A549 (cell line): ENCODE data around the gene CRIP2.

Experiments used
- BHLHE40 ChIP-seq: IDR thresholded peaks from 2 replicates; pipeline ENCODE4 v1.6.1; 2012; ENCODE audit warnings: low read depth, low read length, inconsistent platforms
- CBX2 ChIP-seq: fragments of 200-600 bp; sonication (generic); IDR thresholded peaks from 2 replicates; pipeline ENCODE4 v1.6.1; 2016; ENCODE audit warnings: low read depth, mild to moderate bottlenecking, borderline replicate concordance
- CTCF ChIP-seq: fragments of >200 bp; sonication (Bioruptor Twin); formaldehyde crosslinking; IDR thresholded peaks from 3 replicates; pipeline ENCODE4 v1.5.1; 2016
- ELK1 ChIP-seq: fragments of 150-350 bp; IDR thresholded peaks from 2 replicates; pipeline ENCODE4 v1.6.1; 2014; ENCODE audit warnings: low read depth, mild to moderate bottlenecking, low read length
- EP300 ChIP-seq, 2 experiments: fragments of >200 bp; sonication (Bioruptor Twin); formaldehyde crosslinking; IDR thresholded peaks; 2 replicates in 1 of 2; 3 replicates in 1 of 2; pipeline ENCODE4 v1.6.1; 2016 to 2017
- GATA3 ChIP-seq: IDR thresholded peaks from 2 replicates; pipeline ENCODE4 v1.6.1; 2012; ENCODE audit warnings: borderline replicate concordance
- JUN ChIP-seq, 2 experiments: fragments of >200 bp; sonication (Bioruptor Twin); formaldehyde crosslinking; IDR thresholded peaks; 2 replicates in 1 of 2; 3 replicates in 1 of 2; pipeline ENCODE4 v1.6.1; 2016 to 2017
- NR3C1 ChIP-seq: fragments of >200 bp; sonication (Bioruptor Twin); formaldehyde crosslinking; IDR thresholded peaks from 3 replicates; pipeline ENCODE4 v1.6.1; 2017
- POLR2A ChIP-seq: IDR thresholded peaks from 2 replicates; pipeline ENCODE4 v1.6.1; 2012; ENCODE audit warnings: mild to moderate bottlenecking, low read length
- SMC3 ChIP-seq: fragments of >200 bp; sonication (Bioruptor Twin); formaldehyde crosslinking; IDR thresholded peaks from 3 replicates; pipeline ENCODE4 v1.6.1; 2018; ENCODE audit warnings: inconsistent platforms
- ZFP36 ChIP-seq: fragments of 450-650 bp; IDR thresholded peaks from 2 replicates; pipeline ENCODE4 v1.6.1; 2014; ENCODE audit warnings: borderline replicate concordance; ENCODE audit not compliant: partially characterized antibody
- TF ChIP-seq, protein P1 (sequence below): IDR thresholded peaks from 2 replicates; pipeline ENCODE4 v1.6.1; 2012

DNA sequence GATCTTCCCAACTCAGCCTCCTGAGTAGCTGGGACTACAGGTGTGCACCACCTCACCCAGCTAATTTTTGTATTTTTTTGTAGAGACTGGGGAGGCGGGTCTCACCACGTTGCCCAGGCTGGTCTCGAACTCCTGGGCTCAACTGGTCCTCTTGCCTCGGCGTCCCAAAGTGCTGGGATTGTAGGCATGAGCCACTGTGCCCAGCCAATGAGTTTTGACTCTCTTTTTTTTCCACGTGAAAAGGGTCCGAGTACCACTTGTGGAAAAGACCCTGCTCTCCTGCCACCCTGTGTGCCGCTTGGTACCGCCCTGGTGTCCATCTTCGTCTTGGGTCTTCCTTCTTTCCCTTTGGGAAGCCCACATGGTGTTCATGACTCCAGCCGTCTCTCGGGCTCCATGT lies 34.0 kb downstream of the CRIP2 start:
- no peak for TF ChIP-seq CTCF
- TF ChIP-seq NR3C1, result no peak
- TF ChIP-seq POLR2A, result no peak
- TF ChIP-seq CBX2, result no peak
- TF ChIP-seq, protein P1, sequence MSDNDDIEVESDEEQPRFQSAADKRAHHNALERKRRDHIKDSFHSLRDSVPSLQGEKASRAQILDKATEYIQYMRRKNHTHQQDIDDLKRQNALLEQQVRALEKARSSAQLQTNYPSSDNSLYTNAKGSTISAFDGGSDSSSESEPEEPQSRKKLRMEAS, result no peak
- no peak for TF ChIP-seq EP300 (IDR thresholded peaks at IDR 0.05)
- no peak for TF ChIP-seq ZFP36
- no peak for TF ChIP-seq JUN (IDR thresholded peaks at IDR 0.05)
- no peak for TF ChIP-seq BHLHE40
- TF ChIP-seq SMC3, result no peak
- no peak for TF ChIP-seq GATA3
- TF ChIP-seq ELK1, result no peak
